SKM-1 (cell line): ENCODE data around the gene RASSF7.

ENCODE experiments used
- DNase-seq: peaks from one replicate; lab custom pipeline; 2025; ENCODE audit not compliant: unreplicated experiment; lab: John Stamatoyannopoulos, UW

The RASSF7 gene

DNA sequence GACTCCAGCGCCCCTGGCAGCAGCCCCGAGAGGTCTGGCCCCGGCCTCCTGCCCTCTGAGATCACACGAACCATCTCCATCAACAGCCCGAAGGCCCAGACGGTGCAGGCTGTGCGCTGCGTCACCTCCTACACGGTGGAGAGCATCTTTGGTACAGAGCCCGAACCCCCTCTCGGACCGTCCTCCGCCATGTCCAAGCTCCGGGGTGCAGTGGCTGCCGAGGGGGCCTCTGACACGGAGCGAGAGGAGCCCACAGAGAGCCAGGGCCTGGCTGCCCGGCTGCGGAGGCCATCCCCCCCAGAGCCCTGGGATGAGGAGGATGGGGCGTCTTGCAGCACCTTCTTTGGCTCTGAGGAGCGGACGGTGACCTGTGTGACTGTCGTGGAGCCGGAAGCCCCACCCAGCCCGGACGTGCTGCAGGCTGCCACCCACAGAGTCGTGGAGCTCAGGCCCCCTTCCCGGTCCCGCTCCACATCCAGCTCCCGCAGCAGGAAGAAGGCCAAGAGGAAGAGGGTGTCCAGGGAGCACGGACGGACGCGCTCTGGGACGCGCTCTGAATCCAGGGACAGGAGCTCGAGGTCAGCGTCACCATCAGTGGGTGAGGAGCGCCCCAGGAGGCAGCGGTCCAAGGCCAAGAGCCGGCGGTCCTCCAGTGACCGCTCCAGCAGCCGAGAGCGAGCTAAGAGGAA lies 47.3 kb downstream of the RASSF7 start:
- no peak for DNase-seq

DNA sequence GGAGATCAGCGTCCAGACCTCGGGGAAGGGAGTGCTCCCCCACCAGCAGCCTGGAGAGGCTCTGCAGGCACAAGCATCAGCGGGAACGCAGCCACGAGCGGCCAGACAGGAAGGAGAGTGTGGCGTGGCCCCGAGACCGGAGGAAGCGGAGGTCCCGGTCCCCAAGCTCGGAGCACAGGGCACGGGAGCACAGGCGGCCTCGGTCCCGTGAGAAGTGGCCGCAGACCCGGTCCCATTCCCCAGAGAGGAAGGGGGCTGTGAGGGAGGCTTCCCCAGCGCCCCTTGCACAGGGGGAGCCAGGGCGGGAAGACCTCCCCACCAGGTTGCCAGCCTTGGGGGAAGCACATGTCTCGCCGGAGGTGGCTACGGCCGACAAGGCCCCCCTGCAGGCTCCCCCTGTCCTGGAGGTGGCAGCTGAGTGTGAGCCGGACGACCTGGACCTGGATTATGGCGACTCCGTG lies 48.1 kb downstream of the RASSF7 start:
- DNase-seq = no peak

DNA sequence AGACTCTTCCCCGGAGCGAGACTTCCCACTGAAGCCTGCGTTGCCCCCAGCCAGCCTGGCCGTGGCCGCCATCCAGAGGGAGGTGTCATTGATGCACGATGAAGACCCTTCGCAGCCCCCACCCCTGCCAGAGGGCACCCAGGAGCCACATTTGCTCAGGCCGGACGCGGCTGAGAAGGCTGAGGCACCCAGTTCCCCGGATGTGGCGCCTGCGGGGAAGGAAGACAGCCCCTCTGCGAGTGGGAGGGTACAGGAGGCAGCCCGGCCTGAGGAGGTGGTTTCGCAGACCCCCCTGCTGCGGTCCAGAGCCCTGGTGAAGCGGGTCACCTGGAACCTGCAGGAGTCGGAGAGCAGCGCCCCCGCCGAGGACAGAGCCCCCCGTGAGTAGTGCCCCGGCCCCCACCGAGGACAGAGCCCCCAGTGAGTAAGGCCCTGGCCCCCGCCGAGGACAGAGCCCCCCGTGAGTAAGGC lies 48.6 kb downstream of the RASSF7 start:
- no peak for DNase-seq

DNA sequence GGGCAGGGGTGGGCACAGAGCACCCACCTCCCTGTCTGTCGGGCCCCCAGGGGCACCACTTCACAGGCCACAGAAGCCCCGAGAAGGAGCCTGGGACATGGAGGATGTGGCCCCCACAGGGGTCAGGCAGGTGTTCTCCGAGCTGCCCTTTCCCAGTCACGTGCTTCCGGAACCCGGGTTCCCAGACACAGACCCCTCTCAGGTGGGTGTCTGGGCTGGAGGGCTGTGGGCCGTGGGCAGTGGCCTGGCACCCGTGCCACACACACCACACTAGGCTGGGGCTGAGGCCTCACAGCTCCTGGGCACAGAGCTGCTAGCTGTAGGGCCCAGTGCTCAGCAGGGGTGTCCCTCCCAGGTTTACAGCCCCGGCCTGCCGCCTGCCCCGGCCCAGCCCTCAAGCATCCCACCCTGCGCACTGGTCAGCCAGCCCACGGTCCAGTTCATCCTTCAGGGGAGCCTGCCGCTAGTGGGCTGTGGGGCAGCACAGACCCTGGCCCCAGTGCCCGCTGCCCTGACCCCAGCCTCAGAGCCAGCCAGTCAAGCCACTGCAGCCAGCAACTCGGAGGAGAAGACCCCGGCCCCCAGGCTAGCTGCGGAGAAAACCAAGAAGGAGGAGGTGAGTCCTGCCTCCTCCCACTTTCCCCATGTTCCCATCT lies 49.5 kb downstream of the RASSF7 start:
- no peak for DNase-seq

DNA sequence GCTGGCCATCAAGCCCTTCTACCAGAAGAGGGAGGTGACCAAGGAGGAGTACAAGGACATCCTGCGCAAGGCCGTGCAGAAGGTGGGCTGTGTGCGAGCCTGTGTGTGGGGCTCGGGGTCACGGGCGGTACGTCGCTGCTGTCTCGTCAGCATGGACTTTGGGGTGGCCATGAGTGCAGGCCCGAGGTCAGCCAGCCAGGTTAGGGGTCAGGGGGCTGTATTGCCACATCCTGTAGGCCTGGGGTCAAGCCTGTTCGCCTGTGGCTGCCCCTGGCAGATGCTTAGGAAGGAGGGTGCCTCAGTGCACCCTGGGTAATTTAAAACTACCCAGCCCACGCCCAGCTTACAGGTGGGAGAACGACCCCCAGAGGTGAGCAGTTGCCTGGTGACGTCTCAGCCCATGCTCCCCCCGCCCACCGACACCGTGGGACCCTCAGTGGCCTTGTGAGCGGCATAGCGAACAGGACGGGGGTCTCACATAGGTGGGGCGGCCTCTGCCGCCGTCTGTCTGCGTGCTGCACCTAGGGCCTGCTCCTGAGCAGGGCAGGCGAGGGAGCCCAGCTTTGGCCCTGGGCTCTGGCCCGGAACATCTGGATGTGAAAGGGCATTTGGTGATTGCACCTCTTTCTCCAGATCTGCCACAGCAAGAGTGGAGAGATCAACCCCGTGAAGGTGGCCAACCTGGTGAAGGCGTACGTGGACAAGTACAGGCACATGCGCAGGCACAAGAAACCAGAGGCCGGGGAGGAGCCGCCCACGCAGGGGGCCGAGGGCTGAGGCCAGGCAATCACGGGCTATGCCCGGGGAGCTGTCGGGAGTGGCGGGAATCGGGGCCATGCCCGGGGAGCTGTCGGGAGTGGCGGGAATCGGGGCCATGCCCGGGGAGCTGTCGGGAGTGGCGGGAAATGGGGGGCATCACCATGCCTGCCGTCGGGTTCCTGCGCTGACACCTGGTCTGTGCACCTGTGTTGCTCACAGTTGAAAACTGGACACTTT lies 50.5 kb downstream of the RASSF7 start:
- DNase-seq = no peak

DNA sequence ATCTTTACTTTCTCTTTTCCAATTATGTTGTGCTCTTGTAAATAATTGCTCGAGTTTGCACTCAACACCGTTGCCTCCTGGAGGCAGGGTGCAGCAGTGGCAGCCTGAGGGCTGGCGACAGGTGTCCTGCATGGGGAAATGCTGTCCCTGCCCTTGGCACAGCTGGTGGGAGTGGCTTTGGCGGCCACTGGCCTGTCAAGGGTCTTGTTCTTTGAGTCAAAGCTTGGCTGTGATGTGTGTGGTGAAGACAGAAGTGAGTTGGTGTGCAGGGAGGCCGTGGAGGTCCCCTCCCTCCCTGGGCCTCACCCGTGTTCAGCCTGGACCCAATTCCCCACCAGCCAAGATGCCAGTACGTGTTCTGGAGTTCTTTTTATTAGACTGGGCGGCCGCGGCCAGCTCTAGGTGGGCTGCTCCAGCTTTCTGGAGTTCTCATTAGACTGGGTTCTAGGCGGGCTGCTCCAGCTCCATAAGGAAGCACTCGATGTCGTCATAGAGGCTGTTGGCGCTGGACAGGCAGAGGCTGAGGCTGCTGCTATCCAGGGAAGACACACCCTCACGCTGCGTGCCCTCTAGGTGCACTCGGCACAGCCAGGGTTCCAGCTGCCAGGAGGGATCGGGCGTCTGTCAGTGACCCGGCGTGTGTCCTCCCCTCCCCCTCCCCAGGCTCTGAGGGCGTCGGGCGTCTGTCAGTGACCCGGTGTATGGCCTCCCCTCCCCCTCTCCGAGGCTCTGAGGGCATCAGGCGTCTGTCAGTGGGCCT lies 51.6 kb downstream of the RASSF7 start:
- DNase-seq = no peak

DNA sequence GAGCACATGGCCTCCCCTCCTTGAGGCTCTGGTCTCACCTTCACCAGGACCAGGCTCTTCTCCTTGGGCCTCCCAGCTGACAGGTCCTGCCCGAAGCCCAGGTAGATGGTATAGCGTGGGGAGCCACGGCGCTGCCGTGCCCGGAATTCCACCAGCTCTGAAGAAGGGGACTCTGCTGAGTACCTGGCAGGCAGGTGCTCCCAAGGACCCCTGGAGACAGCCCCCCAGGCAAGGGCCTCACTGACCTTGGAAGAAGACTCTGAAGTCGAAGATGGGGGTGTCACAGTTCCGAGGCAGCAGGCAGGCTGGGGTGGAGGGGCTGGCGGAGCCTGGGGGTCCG lies 52.2 kb downstream of the RASSF7 start:
- no peak for DNase-seq

DNA sequence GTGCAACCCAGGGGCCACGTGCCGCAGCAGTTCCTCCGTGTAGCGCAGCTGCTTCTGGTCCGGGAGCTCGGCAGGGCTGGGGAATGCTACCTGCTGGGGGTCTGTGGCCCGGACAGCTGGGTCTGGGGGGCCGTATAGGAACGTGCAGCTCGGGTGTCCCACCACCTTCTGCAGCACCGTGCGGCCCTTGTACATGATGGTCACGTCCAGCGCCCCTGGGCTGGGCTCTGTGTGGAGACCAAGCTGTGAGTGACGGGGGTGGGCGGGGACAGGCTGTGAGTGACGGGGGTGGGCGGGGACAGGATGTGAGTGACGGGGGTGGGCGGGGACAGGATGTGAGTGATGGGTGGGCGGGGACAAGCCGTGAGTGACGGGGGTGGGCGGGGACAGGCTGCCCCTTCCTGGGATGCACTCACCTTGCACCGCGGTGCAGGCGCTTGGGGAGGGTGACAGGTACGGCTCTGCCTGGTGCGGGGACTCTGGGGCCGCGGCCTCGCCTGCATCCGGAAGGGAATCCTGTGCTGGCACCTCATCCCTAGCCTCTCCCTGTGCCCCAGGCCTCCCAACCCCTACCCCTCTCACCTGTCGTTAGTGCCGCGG lies 52.7 kb downstream of the RASSF7 start:
- no peak for DNase-seq
